ENCODE data around the gene ABCA7.

ABCA7 gene, protein sequence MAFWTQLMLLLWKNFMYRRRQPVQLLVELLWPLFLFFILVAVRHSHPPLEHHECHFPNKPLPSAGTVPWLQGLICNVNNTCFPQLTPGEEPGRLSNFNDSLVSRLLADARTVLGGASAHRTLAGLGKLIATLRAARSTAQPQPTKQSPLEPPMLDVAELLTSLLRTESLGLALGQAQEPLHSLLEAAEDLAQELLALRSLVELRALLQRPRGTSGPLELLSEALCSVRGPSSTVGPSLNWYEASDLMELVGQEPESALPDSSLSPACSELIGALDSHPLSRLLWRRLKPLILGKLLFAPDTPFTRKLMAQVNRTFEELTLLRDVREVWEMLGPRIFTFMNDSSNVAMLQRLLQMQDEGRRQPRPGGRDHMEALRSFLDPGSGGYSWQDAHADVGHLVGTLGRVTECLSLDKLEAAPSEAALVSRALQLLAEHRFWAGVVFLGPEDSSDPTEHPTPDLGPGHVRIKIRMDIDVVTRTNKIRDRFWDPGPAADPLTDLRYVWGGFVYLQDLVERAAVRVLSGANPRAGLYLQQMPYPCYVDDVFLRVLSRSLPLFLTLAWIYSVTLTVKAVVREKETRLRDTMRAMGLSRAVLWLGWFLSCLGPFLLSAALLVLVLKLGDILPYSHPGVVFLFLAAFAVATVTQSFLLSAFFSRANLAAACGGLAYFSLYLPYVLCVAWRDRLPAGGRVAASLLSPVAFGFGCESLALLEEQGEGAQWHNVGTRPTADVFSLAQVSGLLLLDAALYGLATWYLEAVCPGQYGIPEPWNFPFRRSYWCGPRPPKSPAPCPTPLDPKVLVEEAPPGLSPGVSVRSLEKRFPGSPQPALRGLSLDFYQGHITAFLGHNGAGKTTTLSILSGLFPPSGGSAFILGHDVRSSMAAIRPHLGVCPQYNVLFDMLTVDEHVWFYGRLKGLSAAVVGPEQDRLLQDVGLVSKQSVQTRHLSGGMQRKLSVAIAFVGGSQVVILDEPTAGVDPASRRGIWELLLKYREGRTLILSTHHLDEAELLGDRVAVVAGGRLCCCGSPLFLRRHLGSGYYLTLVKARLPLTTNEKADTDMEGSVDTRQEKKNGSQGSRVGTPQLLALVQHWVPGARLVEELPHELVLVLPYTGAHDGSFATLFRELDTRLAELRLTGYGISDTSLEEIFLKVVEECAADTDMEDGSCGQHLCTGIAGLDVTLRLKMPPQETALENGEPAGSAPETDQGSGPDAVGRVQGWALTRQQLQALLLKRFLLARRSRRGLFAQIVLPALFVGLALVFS (N-terminal part only)

GRCh38 chr19:1039646-1040475, at the start of gene ABCA7:
TSS of gene ABCA7 (plus strand) at chr19:1040107. CDS start at chr19:1041362, 1,255 bp downstream.
- peak; percentile 99 for DNase-seq

DNA sequence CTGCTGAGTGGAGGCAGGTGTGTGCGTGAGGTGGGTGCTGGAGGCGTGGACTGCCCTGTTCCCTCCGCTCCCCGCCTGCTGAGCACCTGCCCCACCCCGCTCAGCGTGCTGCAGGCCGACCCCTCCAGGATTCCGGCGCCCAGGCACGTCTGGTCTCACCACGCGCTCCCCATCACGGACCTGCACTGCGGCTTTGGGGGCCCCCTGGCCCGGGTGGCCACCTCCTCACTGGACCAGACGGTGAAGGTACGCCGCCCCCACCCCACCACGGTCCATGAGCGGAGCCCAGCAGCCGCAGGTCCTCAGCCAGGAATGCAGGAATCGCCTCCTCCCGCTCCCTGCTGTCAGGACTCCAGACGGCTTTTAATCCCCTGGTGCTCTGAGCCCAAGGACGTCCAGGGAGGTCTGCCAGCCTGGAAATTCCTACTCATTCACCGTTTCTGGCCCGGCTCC, 49.8 kb upstream of the ABCA7 start:
- DNase-seq, result no peak

GRCh38 chr19:990746-991145, 49.2 kb upstream of the ABCA7 start:
- no peak for DNase-seq

- DNase-seq, result no peak
Measured at GRCh38 chr19:991174-991931, 48.6 kb upstream of the ABCA7 start.

GRCh38 chr19:991932-992669, 47.8 kb upstream of the ABCA7 start:
- no peak for DNase-seq

- no peak for DNase-seq
Measured at GRCh38 chr19:992670-993055, 47.2 kb upstream of the ABCA7 start.

DNA sequence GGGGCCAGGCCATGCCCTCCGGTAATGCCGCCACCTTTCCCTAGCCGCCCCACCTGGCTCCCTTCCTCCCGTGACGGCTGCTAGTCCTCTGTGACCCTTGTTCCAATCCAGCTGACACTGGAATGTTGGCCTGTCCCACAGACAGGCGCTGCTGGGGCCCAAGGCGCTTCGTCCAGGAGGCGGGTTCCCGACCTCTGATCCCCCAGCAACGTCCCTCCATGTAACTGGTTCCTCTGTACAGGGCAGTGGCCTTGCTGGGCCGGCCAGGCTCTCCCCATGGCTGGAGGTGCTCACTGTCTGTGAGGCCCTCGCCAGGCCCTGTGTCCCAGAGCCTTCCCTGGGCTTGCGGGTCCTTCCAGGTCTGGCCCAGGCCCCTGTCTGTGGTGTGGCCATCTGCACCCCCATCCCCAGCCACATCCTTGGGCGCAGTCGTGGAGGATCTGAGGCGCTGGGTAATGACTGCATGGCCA, 46.5 kb upstream of the ABCA7 start:
- DNase-seq, result no peak

DNA sequence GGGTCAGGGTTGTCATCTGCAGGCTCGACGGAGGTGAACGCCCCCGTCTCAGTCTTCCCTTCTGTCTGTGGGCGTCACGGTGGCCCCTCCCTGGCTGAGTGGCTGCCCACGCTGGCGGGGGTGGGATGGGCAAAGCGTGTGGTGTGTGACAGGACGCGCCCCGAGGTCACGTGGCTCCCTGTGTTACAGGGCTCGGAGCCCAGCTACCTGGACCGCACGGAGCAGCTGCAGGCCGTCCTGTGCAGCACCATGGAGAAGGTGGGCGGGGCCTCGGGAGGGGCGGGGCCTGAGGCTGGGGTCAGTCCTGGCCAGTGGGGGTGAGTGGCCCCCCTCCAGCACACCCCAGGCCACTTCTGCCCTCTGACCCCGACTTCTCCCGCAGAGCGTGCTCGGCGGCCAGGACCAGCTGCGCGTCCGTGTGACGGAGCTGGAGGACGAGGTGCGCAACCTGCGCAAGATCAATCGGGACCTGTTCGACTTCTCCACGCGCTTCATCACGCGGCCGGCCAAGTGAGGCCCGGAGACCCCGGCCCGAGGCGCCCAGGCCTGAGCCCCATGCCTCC, 46.0 kb upstream of the ABCA7 start:
- no peak for DNase-seq

DNA sequence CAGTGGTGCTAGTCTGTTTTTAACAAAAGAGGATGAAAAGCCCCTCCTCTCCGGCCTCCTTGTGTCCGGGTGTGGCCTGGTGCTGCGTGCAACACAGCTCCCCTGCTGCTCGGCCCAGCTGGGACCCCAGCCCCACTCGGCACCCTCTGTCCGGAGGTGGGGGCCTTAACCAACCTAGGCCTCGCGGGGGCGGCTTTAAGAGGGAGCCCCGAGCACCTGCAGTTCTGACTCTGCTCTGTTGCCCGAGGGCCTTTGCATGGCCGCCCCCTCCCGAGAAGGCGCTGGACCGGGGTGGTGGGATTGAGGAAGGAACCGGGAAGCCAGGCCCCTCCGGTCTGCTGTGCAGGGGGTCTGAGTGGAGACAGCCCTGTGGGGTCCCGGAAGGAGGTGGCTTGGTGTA, 45.4 kb upstream of the ABCA7 start:
- no peak for DNase-seq

GRCh38 chr19:995051-995827, 44.7 kb upstream of the ABCA7 start:
- DNase-seq, result no peak

GRCh38 chr19:996051-996838, 43.7 kb upstream of the ABCA7 start:
- DNase-seq, result peak; percentile 71

- DNase-seq, result no peak
Measured at GRCh38 chr19:998064-998463, 41.8 kb upstream of the ABCA7 start.

GRCh38 chr19:999379-999719, 40.6 kb upstream of the ABCA7 start:
- DNase-seq, result no peak

GRCh38 chr19:1000095-1000494, 39.8 kb upstream of the ABCA7 start, which contains the start of gene GRIN3B:
TSS of gene GRIN3B (plus strand) at chr19:1000419. CDS start at chr19:1000438, 19 bp downstream.
- peak; percentile 72 for DNase-seq

DNA sequence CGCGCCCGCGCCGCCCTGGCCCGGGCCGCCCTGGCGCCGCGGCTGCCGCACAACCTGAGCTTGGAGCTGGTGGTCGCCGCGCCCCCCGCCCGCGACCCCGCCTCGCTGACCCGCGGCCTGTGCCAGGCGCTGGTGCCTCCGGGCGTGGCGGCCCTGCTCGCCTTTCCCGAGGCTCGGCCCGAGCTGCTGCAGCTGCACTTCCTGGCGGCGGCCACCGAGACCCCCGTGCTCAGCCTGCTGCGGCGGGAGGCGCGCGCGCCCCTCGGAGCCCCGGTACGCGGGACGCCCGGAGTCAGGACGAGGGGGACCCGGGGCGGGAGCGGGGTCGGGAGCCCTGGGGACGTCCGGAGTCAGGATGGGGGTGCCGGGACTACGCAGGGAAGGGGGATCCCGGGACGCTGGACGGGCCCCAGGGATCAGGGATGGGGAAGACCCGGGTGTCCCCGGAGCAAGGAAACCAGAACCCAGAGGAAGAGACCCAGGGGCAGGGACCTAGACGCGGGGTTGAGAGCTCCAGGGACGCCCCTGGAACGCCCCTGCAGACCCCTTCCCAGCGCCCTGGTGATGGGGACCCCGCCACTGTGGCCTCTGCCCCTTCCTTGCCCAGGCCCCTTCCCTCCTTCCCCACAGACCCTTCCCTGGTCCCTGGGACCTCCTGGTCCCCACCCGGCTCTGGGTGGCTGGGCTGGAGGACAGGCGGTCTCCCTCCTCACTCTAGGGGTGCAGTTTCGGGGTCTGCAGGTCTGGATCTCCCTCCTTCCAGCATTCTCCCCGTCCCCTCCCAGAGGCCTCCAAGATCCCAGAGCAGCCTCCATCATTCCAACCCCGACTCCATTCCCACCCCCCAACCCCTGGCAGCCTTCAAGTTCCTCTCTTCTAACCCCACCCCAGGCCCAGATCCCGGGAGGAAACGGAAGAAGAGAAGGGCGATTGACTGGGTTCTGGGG, 39.0 kb upstream of the ABCA7 start:
- no peak for DNase-seq

DNA sequence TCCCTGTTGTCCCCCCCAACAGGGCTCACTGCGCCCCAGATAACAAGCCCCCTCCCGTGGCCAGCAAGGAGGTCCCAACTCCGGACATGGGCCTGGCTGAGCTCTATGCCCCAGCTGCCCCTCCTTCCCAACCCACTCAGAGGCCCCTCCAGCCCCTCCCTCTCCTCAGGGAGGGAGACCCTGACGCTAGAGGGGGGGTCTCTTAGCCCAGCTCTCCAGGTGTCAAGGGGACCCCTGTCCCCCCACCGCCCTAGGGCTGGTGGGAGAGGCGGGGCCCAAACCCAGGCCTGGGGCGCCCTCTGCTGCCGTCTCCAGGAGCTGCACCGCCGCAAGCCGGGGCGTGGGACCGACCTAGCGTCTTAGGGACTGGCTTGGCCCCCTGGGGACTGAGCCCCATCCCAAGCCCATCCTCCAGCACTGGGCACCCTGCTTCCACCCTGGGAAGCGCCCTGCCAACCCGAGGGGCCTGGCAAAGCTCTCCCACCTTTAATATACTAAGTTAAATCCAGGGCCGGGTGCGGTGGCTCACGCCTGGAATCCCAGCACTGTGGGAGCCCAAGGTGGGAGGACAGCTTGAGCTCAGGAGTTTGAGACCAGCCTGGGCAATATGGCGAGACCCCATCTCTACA, 38.3 kb upstream of the ABCA7 start:
- peak; percentile 80 for DNase-seq

- no peak for DNase-seq
Measured at GRCh38 chr19:1002600-1002999, 37.3 kb upstream of the ABCA7 start.

Measured in eye (tissue), 1 donor.